Measurements from ENCODE around the gene USP24. TPM values are rescaled to one million over a fixed set of nuclear protein-coding genes. Genes with fewer than 3 reads are reported as not detected.

USP24 gene
- total and polyA plus RNA-seq, 12 donors = 11.3 to 45.1 (median 25.9) TPM

DNA sequence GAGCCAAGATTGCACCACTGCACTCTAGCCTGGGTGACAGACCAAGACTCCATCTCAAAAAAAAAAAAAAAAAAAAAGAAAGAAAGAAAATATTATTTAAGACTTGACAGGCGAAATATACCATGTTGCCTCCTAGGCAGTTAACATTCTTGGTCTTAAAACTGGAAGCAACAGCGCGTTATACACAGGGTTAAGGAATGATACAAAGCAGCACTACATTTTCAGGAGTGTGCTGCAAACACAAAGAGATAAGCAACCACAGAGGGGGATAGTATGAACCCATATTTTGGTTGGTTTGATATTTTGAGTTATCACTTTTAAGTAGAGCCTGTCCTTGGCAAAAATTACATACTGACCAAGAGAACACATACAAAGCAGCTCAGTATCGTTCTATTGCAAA, 25.1 kb downstream of the USP24 start:
- H3K4me1 ChIP-seq (replicated peaks in 1 of 2) = peaks cover 0 to 4% of the 10 kb centered on the region in 2 donors
- H3K36me3 ChIP-seq (replicated peaks in 1 of 2) = no peaks in the 10 kb centered on the region
- H3K27ac ChIP-seq = no peak overlapping the region
- TF ChIP-seq POLR2A (IDR thresholded peaks at IDR 0.05) (no peak), CTCF (IDR thresholded peaks at IDR 0.05) (no peak)
- WGBS, 4 donors = 84 to 94% (median 91%) methylated on average over 4 of the region's 4 CpGs
- no peak for DNase-seq
- intact Hi-C loops (cut with DNase I) = no loop called here
- H3K9me3 ChIP-seq (replicated peaks in 1 of 3) = no peaks in the 10 kb centered on the region
- no peaks in the 10 kb centered on the region for H3K27me3 ChIP-seq
- no peak overlapping the region for H3K4me3 ChIP-seq

- no peaks in the 10 kb centered on the region for H3K4me1 ChIP-seq (replicated peaks in 1 of 2)
- no peak overlapping the region for H3K27ac ChIP-seq
- no peak overlapping the region for H3K4me3 ChIP-seq
- intact Hi-C loops (cut with DNase I) = no loop called here
- 88 to 93% (median 92%) methylated on average over 5 of the region's 5 CpGs for WGBS, 4 donors
- no peaks in the 10 kb centered on the region for H3K9me3 ChIP-seq (replicated peaks in 1 of 3)
- no peaks in the 10 kb centered on the region for H3K36me3 ChIP-seq (replicated peaks in 1 of 2)
- H3K27me3 ChIP-seq = no peaks in the 10 kb centered on the region
- DNase-seq = no peak
- no peak for TF ChIP-seq CTCF (IDR thresholded peaks at IDR 0.05)
- TF ChIP-seq POLR2A (IDR thresholded peaks at IDR 0.05) = no peak
Measured at GRCh38 chr1:55188909-55189308, 26.3 kb downstream of the USP24 start.

GRCh38 chr1:55185832-55186231, 29.3 kb downstream of the USP24 start:
- Histone ChIP-seq H3K4me1 (replicated peaks in 1 of 2) (no peaks in the 10 kb centered on the region), H3K4me3 (no peak overlapping the region), H3K9me3 (replicated peaks in 1 of 3) (no peaks in the 10 kb centered on the region), H3K36me3 (replicated peaks in 1 of 2) (no peaks in the 10 kb centered on the region), H3K27ac (no peak overlapping the region), H3K27me3 (no peaks in the 10 kb centered on the region)
- intact Hi-C loops (cut with DNase I) = no loop called here
- WGBS, 4 donors = 77 to 89% (median 86%) methylated on average over 2 of the region's 2 CpGs
- no peak for DNase-seq
- TF ChIP-seq CTCF (IDR thresholded peaks at IDR 0.05) (no peak), POLR2A (IDR thresholded peaks at IDR 0.05) (no peak)

GRCh38 chr1:55184859-55185258, 30.3 kb downstream of the USP24 start:
- intact Hi-C loops (cut with DNase I) = no loop called here
- Histone ChIP-seq H3K9me3 (replicated peaks in 1 of 3) (no peaks in the 10 kb centered on the region), H3K27me3 (no peaks in the 10 kb centered on the region), H3K4me1 (replicated peaks in 1 of 2) (no peaks in the 10 kb centered on the region), H3K27ac (no peak overlapping the region), H3K4me3 (no peak overlapping the region), H3K36me3 (replicated peaks in 1 of 2) (no peaks in the 10 kb centered on the region)
- DNase-seq = no peak
- 98 to 99% (median 98%) methylated on average over 5 of the region's 5 CpGs for WGBS, 4 donors
- no peak for TF ChIP-seq CTCF (IDR thresholded peaks at IDR 0.05)
- no peak for TF ChIP-seq POLR2A (IDR thresholded peaks at IDR 0.05)
